Spleen (tissue), 7 donors: ENCODE data around the gene ETV5.

Source experiments
- CTCF ChIP-seq, 11 experiments: fragments of 200-600 bp in 7 of 11; fragments of 450-650 bp in 4 of 11; sonication (generic) in 4 of 11; IDR thresholded peaks in 8 of 11; conservative IDR thresholded peaks in 3 of 11; 1 replicate in 7 of 11; 2 replicates in 4 of 11; pipeline versions ENCODE4 v1.4.0 to v1.8.0; 2016 to 2021; ENCODE audit warnings: antibody characterized with exemption in 11 of 11, inconsistent platforms in 4 of 11, mild to moderate bottlenecking in 1 of 11
- POLR2A ChIP-seq, 3 donors: fragments of 450-650 bp; IDR thresholded peaks; one replicate each; pipeline ENCODE4 v1.5.1; 2017; ENCODE audit warnings: antibody characterized with exemption in 3 of 3, mild to moderate bottlenecking in 1 of 3
- POLR2AphosphoS5 ChIP-seq, 3 donors: sonication (generic); formaldehyde crosslinking; IDR thresholded peaks; one replicate each; pipeline ENCODE4 v1.5.1; 2017; ENCODE audit warnings: antibody characterized with exemption in 3 of 3
- donor health status: DM: no; HTN: no; CAD: no; lungs with moderate emphysema.
- donor health status: DM: no; HTN: no; CAD: no.
- donor health status: DM: no; HTN: no; CAD: no.

- TF ChIP-seq CTCF (IDR thresholded peaks at IDR 0.05 in 8 of 11, conservative IDR thresholded peaks at IDR 0.05 in 3 of 11) (no peak), POLR2AphosphoS5 (IDR thresholded peaks at IDR 0.05) (no peak), POLR2A (IDR thresholded peaks at IDR 0.05) (no peak)
Measured at GRCh38 chr3:186149319-186149960, 40.6 kb upstream of the ETV5 start.
